GM06990 (cell line): ENCODE measurements around the gene SH3GLB1.
"Not testable (repeated sequence)": the region's sequence is repeated elsewhere in the genome, so short reads cannot be mapped to it uniquely, and the experiment has no call there.

ENCODE experiments used
- DNase-seq: peaks from one replicate; pipeline ENCODE4 v3.0.0-alpha.2; 2011; ENCODE audit not compliant: insufficient read length; ENCODE audit errors: extremely low read depth
- H3K27me3 ChIP-seq: replicated peaks from 2 replicates; pipeline ENCODE4 v1.6.0; 2011; ENCODE audit warnings: low read length; ENCODE audit not compliant: control insufficient read depth, insufficient read depth
- H3K36me3 ChIP-seq: 2 replicates; pipeline ENCODE4 v1.5.1; 2011; ENCODE audit warnings: low read length; ENCODE audit not compliant: control insufficient read depth, insufficient read depth
- H3K4me3 ChIP-seq: replicated peaks from 2 replicates; pipeline ENCODE4 v1.5.1; 2011; ENCODE audit warnings: low read depth, mild to moderate bottlenecking, control low read depth, low read length
- CTCF ChIP-seq: IDR thresholded peaks from 2 replicates; pipeline ENCODE4 v1.5.1; 2011; ENCODE audit warnings: low read length, control low read depth, mild to moderate bottlenecking, inconsistent platforms; ENCODE audit not compliant: insufficient read depth, poor library complexity, severe bottlenecking

The SH3GLB1 gene

GRCh38 chr1:86704458-86704971 is at the start of gene SH3GLB1:
SH3GLB1 (plus strand) TSS chr1:86704576; CDS start chr1:86704900, 324 bp downstream.
- peak within 1 kb of the TSS; percentile 96 for H3K4me3 ChIP-seq
- peak; percentile 96 for DNase-seq
- H3K27me3 ChIP-seq = no peaks in the 10 kb centered on the region
- no peaks in the 10 kb centered on the region for H3K36me3 ChIP-seq
- peak; percentile 78 for TF ChIP-seq CTCF

GRCh38 chr1:86658381-86658780 is 46.0 kb upstream of the SH3GLB1 start:
- not testable (repeated sequence) for H3K27me3 ChIP-seq, H3K4me3 ChIP-seq, H3K36me3 ChIP-seq, DNase-seq

GRCh38 chr1:86666368-86666767 is 38.0 kb upstream of the SH3GLB1 start:
- Histone ChIP-seq H3K36me3 (no peaks in the 10 kb centered on the region), H3K4me3 (no peak overlapping the region), H3K27me3 (no peaks in the 10 kb centered on the region)
- no peak for DNase-seq
- TF ChIP-seq CTCF = no peak

GRCh38 chr1:86687595-86687994 is 16.8 kb upstream of the SH3GLB1 start:
- H3K4me3 ChIP-seq = no peak overlapping the region
- DNase-seq = no peak
- no peaks in the 10 kb centered on the region for H3K27me3 ChIP-seq
- TF ChIP-seq CTCF = no peak
- H3K36me3 ChIP-seq = no peaks in the 10 kb centered on the region

GRCh38 chr1:86692641-86693040 is 11.7 kb upstream of the SH3GLB1 start:
- Histone ChIP-seq H3K27me3 (no peaks in the 10 kb centered on the region), H3K4me3 (no peak overlapping the region), H3K36me3 (no peaks in the 10 kb centered on the region)
- no peak for TF ChIP-seq CTCF
- DNase-seq = no peak

GRCh38 chr1:86695400-86695799 is 9.0 kb upstream of the SH3GLB1 start:
- no peak for DNase-seq
- TF ChIP-seq CTCF = no peak
- Histone ChIP-seq H3K4me3 (no peak overlapping the region), H3K36me3 (no peaks in the 10 kb centered on the region), H3K27me3 (no peaks in the 10 kb centered on the region)
